ENCODE results near the gene DAO.
"Not testable (repeated sequence)": the region's sequence is repeated elsewhere in the genome, so short reads cannot be mapped to it uniquely, and the experiment has no call there.

DAO gene

DNA sequence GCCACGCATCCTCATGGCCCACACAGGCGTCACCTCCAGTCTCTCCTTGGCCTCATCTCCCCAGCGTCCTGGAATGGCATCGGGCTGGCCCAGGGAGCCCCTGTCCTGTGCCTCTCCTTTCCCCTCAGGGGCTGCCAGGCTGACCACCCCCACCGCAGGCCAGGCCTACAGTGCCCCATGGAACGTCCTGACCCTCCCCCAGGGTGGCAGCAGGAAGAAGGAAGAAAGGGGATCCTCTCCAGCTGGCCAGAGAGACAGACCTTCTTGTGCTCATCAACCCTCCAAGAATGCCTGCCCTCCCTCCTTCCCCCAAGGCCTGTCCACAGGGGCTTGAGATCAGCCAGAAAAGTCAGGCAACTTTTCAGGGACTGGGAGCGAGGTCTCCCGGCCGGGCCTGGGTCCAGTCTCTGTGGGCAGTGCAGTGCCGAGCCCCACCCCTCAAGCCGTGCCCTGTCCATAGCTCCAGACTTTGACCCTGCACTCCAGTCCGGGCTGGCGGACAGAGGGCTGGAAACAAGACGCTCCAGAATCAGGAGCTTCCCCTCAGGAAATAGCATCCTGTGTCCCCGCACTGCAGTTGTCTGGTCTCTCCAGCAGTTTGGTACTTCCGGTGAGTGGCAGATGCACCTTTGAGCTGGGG, at the start of gene DAO:
Gene DAO (plus strand): TSS at position 478 of the 640 bp plus-strand sequence. CDS start 4,915 bp downstream, outside the sequence.
- no peak for DNase-seq (ENCODE audit: low read depth)

- no peak for DNase-seq (ENCODE audit: low read depth)
Observed at GRCh38 chr12:108831309-108831991, 48.4 kb upstream of the DAO start.

DNA sequence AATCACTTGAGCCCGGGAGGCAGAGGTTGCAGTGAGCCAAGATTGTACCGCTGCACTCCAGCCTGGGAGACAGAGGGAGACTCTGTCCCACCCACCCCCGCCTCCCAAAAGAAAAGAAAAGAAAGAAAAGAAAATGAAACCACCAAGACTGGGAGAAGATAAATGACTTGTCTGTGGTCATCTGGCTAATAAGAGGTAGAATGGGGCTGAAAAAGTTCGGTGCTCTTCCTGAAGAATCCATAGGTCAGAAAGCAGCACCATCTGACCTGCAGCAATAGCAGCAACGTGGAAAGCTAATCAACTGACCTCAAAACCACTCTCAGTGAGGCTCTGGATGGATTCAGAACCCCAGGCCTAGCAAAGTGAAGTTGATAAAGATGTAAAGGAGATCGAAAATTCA, 47.7 kb upstream of the DAO start:
- DNase-seq (ENCODE audit: low read depth) = no peak

DNA sequence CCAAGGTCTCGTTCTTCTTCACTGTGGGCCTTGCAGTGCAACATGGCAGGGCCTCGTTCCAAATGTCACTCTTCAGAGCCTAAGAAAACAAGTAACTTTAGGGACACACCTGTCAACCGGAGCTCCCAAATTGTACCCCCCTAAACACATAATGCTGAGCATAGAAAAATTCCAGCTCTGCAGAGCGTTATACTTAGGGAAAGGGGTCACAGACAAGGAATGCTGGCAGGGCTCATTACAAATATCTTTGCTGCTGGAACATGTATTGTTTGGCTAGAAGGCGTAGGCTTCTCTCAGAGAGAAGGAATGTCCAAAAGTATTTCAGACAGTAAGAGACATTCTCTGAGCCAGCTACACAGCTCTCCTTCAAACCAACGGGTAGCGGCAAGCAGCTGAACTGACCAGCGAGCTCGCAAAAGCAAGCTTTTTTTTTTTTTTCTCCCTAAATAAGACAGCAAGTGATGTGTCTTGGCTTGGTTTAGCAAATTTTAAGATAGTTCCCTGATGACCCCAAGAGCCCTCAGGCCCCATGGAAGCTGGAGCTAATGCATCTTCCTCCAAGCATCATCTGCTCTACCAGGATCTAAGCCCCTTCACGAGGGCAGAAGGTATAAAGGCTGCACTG, 47.0 kb upstream of the DAO start:
- peak; percentile 79 for DNase-seq (ENCODE audit: low read depth)

DNA sequence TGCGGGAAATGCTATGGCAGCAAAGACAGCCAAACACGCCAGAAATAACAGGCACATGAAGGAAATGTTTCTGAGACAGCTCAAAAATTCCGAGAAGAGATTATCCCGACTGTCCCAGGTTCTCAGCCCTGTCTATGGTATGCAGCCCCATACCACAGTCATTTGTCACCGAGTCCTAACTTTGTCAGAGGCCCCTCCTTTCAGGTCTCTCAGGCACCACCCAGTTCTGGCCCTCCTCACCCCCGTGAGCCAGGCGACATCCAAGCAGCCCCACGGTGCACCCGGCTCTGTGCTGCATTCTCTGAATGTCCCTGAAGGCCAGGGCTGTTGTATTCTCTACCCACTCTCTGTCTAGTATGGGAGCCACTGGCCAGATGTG, 46.5 kb upstream of the DAO start:
- DNase-seq (ENCODE audit: low read depth) = peak; percentile 96

DNA sequence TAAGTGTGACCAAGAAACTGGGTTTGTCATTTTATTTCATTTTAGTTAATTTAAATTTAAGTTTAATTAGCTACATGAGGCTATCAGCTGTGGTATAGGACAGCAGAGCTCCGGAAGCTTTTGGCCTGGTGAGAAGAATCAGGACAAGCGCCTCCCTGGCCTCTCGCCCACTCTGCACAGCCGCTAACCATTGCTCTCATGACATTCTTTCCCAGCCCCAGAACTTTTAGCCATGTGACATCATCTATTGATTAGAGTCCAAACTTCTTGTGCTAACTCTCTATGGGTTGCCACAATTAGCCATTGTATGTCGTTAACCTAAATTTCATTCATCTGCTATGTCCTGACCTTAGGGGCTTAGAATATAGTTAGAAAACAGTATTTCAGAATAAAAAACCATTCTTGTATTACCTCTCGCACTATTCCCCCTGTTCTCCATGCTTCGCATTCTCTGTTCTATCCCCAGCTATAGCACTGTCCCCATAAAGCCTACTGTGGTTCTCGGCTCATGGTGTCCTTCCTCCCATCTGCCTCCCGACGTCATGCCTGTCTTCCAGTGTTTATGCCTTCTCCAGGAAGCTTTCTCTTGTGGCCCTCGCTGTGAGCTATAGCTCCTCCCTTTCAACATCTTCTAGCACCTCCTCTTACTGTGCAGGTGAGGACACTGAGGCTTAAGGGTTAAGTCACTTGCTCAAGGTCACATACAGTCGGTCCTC, 46.0 kb upstream of the DAO start:
- DNase-seq (ENCODE audit: low read depth) = no peak

DNA sequence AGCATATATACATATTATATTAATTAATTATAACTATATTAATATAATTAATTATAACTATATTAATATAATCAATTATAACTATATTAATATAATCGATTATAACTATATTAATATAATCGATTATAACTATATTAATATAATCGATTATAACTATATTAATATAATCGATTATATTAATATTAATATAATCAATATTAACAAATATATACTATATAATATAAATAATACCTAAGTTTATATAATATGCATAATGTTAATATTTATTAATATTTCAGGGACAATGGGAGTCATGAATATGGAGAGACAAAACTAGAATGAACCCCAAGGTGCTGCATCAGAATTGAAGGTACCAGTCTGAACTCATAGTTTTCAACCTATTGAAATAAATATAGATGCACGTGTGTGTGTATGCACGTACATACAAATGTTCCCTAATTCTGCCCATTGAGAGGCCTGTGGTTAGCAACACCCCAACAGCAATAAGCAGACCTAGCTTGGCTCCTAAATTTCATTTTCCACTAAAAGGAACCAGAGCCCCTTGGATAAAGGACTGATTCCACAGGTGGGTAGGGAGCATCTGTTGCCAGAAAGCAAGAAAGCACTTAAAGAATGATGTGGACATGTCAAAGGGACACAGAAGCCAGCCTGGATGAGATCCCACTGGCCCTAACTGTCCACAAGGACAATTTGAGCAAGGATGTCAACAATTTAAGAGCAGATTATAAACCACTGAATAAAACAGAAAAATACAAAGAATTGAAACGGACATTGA, 43.8 kb upstream of the DAO start:
- no peak for DNase-seq (ENCODE audit: low read depth)

DNA sequence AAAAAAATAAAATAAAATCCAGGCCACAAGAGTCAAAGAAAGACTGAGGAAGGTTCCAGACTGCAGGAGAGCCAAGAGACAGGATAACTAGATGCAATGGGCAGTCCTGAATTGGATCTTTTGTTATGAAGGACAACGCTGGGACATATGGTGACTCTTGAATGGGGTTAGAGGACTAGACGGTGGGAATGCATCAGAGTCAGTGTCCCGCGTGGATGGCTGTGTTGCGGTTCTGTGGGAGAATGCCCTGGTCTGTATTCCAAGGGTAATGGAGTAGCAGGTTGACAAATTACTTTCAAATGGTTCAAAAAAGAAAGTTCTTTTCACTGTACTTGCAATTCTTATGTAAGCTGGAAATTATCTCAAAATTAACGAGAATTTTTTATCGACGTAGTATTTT, 42.7 kb upstream of the DAO start:
- DNase-seq (ENCODE audit: low read depth) = no peak

- no peak for DNase-seq (ENCODE audit: low read depth)
Observed at GRCh38 chr12:108837680-108838079, 42.2 kb upstream of the DAO start.

- peak; percentile 96 for DNase-seq (ENCODE audit: low read depth)
Observed at GRCh38 chr12:108838194-108839017, 41.5 kb upstream of the DAO start.

GRCh38 chr12:108839018-108839889, 40.6 kb upstream of the DAO start:
- DNase-seq (ENCODE audit: low read depth) = peak; percentile 76

DNA sequence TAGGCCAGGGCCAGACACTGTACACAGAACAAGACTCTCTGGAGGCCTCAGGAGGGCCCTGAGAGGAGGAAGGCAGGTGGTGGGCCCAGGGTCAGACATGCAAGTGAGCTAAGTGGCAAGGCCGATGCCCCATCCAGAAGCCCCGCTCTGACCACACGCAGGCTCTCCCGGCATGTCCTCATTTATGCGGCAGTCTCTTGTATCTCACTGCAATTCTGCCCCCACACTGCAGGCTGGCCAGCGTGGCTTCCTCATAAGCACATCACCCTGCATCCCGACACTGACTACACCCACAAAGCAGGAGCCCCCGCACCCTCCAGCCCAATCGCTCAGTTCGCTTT, 40.0 kb upstream of the DAO start:
- no peak for DNase-seq (ENCODE audit: low read depth)

DNA sequence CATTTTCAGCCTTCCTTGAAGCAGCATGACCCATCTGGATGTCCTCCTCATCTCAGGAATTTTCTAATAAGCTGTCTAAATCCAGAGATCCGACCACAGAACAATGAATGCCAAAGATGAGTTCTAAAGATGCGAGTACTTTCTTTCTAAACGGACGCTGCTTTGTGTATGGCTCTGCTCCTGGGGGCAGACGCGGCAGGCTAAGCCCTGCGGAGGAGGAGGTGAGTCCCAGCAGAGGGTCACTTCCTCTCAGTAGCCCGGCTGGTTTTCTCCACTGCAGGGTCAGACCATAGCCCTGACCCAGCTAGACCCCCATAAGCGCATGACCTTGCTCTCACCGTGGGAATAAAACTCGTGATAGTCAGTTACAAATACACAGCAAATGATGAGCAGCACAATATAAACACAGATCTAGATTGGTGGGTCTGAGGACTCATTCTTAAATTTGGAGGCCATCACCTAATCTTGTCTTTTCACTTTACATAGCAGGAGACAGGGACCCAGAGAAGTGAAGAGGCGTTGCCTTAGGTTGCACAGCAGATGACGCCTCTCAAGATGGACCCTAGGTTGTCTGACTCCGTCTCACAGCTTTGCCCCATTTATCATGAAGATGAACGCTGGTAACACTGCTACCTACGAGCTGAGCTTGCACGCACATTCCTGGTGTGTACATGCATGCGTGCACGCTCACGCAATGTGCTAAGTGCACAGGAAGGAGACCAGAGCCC, 39.1 kb upstream of the DAO start:
- no peak for DNase-seq (ENCODE audit: low read depth)

DNA sequence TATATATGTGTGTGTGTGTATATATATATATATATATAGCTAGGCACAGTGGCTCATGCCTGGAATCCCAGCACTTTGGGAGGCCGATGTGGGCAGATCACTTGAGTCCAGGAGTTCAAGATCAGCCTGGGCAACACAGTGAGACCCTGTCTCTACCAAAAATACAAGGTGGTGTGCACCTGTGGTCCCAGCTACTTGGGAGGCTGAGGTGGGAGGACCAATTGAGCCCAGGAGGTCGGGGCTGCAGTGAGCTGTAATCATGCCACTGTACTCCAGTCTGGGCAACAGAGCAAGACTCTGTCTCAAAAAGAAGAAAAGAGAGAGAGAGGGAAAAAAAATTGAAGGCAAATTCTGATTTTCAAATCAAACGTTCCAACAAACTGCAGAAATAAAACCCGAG, 38.1 kb upstream of the DAO start:
- not testable (repeated sequence) for DNase-seq (ENCODE audit: low read depth)

GRCh38 chr12:108842361-108842760, 37.5 kb upstream of the DAO start:
- no peak for DNase-seq (ENCODE audit: low read depth)

- no peak for DNase-seq (ENCODE audit: low read depth)
Observed at GRCh38 chr12:108843187-108843586, 36.7 kb upstream of the DAO start.

DNA sequence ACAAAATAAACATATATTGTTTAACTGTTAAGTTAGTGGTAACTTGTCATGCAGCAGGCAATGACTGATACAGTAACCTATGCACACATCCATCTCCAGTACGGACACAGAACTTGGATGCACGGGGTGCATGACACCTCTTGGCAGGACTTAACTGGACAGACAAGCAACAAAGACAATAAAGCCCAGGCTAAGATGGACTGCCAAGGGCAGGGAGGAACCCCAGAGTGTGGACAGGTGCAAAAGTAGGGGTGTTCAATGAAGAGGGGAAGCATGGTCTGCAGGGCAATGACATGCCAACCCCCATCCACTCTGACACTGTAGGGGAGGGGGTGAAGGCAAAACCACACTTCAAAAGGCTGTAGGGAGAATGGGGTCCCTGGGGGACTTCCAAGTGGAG, 34.2 kb upstream of the DAO start:
- DNase-seq (ENCODE audit: low read depth) = no peak

GRCh38 chr12:108846290-108846701, 33.6 kb upstream of the DAO start:
- DNase-seq (ENCODE audit: low read depth) = no peak

DNA sequence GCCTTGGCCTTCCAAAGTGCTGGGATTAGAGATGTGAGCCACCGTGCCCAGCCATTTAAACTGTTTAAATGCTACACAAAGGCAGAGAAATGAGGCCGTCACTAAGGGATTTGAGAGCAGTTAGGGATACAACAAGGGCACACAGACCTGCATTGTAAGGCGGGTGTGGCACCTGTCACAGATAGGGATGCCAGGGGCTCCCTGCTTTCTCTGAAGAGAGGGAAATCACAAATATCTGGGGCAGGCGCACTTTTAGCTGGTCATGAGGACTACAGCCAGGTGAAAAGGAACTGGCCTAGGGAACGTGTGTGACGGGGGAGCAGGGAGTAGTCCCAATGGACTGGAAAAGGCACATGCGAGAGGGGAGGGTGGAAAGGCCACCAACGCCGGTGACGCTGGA, 32.2 kb upstream of the DAO start:
- no peak for DNase-seq (ENCODE audit: low read depth)

DNA sequence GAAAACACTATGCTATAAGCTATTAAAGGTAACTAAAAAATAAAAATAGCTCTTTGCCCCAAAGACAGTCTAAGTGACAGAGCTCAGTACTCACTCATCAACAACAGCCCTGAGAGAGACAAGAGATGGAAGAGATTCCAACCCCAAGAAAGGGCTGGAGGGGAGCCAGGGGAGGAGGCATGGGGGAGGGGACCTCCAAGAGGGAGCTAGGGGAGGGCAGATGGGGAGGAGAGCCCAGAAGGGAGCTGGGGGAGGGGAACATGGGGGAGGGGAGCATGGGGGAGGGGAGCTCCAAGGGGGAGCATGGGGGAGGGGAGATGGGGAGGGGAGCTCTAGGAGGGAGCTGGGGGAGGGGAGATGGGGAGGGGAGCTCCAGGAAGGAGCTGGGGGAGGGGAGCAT, 30.2 kb upstream of the DAO start:
- DNase-seq (ENCODE audit: low read depth) = no peak
